OCI-LY7 (cell line): ENCODE results near the gene DDX21.

Source experiments
- EZH2phosphoT487 ChIP-seq: fragments of 200-600 bp; sonication (generic); IDR thresholded peaks from 2 replicates; pipeline ENCODE4 v1.6.1; 2018; ENCODE audit warnings: low read depth, borderline replicate concordance, mild to moderate bottlenecking, mixed run types, antibody characterized with exemption, low read length, moderate library complexity, mixed read lengths
- TF ChIP-seq, protein P1 (sequence below): fragments of 200-600 bp; sonication (generic); conservative IDR thresholded peaks from 2 replicates; pipeline ENCODE4 v1.5.1; 2014; ENCODE audit warnings: mild to moderate bottlenecking, antibody characterized with exemption, low read length, moderate library complexity, mixed read lengths

DNA sequence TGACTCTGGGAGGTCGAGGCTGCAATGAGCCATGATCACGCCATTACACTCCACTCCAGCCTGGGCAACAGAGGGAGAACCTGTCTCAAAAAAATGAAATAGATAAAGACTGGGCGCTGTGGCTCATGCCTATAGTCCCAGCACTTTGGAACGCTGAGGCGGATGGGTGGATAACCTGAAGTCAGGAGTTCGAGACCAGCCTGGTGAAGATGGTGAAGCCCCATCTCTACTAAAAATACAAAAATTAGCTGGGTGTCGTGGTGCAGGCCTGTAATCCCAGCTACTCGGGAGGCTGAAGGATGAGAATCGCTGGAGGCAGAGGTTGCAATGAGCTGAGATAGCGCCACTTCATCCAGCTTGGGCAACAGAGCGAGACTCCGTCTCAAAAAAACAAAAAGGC is 1.1 kb upstream of the DDX21 start:
- TF ChIP-seq, protein P1, sequence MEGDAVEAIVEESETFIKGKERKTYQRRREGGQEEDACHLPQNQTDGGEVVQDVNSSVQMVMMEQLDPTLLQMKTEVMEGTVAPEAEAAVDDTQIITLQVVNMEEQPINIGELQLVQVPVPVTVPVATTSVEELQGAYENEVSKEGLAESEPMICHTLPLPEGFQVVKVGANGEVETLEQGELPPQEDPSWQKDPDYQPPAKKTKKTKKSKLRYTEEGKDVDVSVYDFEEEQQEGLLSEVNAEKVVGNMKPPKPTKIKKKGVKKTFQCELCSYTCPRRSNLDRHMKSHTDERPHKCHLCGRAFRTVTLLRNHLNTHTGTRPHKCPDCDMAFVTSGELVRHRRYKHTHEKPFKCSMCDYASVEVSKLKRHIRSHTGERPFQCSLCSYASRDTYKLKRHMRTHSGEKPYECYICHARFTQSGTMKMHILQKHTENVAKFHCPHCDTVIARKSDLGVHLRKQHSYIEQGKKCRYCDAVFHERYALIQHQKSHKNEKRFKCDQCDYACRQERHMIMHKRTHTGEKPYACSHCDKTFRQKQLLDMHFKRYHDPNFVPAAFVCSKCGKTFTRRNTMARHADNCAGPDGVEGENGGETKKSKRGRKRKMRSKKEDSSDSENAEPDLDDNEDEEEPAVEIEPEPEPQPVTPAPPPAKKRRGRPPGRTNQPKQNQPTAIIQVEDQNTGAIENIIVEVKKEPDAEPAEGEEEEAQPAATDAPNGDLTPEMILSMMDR: no peak
- no peak for TF ChIP-seq EZH2phosphoT487
